ENCODE measurements around the gene MKX. TPM values are rescaled to one million over a fixed set of nuclear protein-coding genes. Genes with fewer than 3 reads are reported as not detected.

MKX gene
- total RNA-seq, 1 donor from 2014 or later: 3.9 TPM

- Histone ChIP-seq H3K9ac (ENCODE audit: low read length) (no peak overlapping the region), H3K36me3 (ENCODE audit: insufficient read depth, low read length) (no peaks in the 10 kb centered on the region)
These were observed 15.2 kb upstream of the MKX start for GRCh38 chr10:27760867-27761266.

GRCh38 chr10:27759483-27760272 is 14.1 kb upstream of the MKX start:
- no peak overlapping the region for H3K27ac Mint-ChIP-seq (ENCODE audit: unreplicated experiment)
- Histone ChIP-seq H3K4me2 (ENCODE audit: low read length) (no peak overlapping the region), H3K4me1 (ENCODE audit: insufficient read depth, low read length) (no peaks in the 10 kb centered on the region), H3K27ac (ENCODE audit: low read depth, low read length) (no peak overlapping the region), H3K4me3 (ENCODE audit: insufficient read depth, low read depth, low read length) (no peak overlapping the region), H3K36me3 (ENCODE audit: insufficient read depth, low read length) (no peaks in the 10 kb centered on the region), H2AFZ (ENCODE audit: low read depth, low read length) (no peak overlapping the region), H3K9me3 (ENCODE audit: insufficient read depth, low read depth, low read length) (no peaks in the 10 kb centered on the region), H3K9ac (ENCODE audit: low read length) (no peak overlapping the region), H3K79me2 (ENCODE audit: insufficient read depth, low read length) (no peaks in the 10 kb centered on the region), H3K27me3 (ENCODE audit: insufficient read depth, low read length) (peaks cover 2% of the 10 kb centered on the region), H4K20me1 (ENCODE audit: insufficient read depth, low read length) (no peaks in the 10 kb centered on the region)
- peaks cover 4% of the 10 kb centered on the region for H3K27me3 Mint-ChIP-seq (ENCODE audit: low read depth, unreplicated experiment)
- H3K9me3 Mint-ChIP-seq (ENCODE audit: unreplicated experiment): no peaks in the 10 kb centered on the region
- TF ChIP-seq EZH2 (IDR thresholded peaks at IDR 0.05; ENCODE audit: insufficient read depth, low read length) (no peak), CTCF (IDR thresholded peaks at IDR 0.05; ENCODE audit: insufficient read depth, low read depth, low read length) (peak; percentile 3)
- no peaks in the 10 kb centered on the region for H3K36me3 Mint-ChIP-seq (ENCODE audit: low read depth, unreplicated experiment)
- no peaks in the 10 kb centered on the region for H3K4me1 Mint-ChIP-seq (ENCODE audit: low read depth, unreplicated experiment)
- no peak overlapping the region for H3K4me3 Mint-ChIP-seq (ENCODE audit: unreplicated experiment)
- no peak for DNase-seq (ENCODE audit: low read depth)
- no peak for FAIRE-seq

More at GRCh38 chr10:27760867-27761266, 15.2 kb upstream of the MKX start:
- H4K20me1 ChIP-seq (ENCODE audit: insufficient read depth, low read length): no peaks in the 10 kb centered on the region
- TF ChIP-seq EZH2 (IDR thresholded peaks at IDR 0.05; ENCODE audit: insufficient read depth, low read length) (no peak), CTCF (IDR thresholded peaks at IDR 0.05; ENCODE audit: insufficient read depth, low read depth, low read length) (no peak)
- DNase-seq (ENCODE audit: low read depth) (no peak), FAIRE-seq (no peak)
- H3K79me2 ChIP-seq (ENCODE audit: insufficient read depth, low read length): no peaks in the 10 kb centered on the region
- no peaks in the 10 kb centered on the region for H3K27me3 ChIP-seq (ENCODE audit: insufficient read depth, low read length)
- H3K27ac Mint-ChIP-seq (ENCODE audit: unreplicated experiment): no peak overlapping the region
- no peak overlapping the region for H2AFZ ChIP-seq (ENCODE audit: low read depth, low read length)
- no peaks in the 10 kb centered on the region for H3K9me3 ChIP-seq (ENCODE audit: insufficient read depth, low read depth, low read length)
- H3K9me3 Mint-ChIP-seq (ENCODE audit: unreplicated experiment): no peaks in the 10 kb centered on the region
- H3K4me3 ChIP-seq (ENCODE audit: insufficient read depth, low read depth, low read length): no peak overlapping the region
- H3K27me3 Mint-ChIP-seq (ENCODE audit: low read depth, unreplicated experiment): no peaks in the 10 kb centered on the region
- no peaks in the 10 kb centered on the region for H3K36me3 Mint-ChIP-seq (ENCODE audit: low read depth, unreplicated experiment)
- H3K4me2 ChIP-seq (ENCODE audit: low read length): no peak overlapping the region
- H3K4me3 Mint-ChIP-seq (ENCODE audit: unreplicated experiment): no peak overlapping the region
- no peak overlapping the region for H3K27ac ChIP-seq (ENCODE audit: low read depth, low read length)
- no peaks in the 10 kb centered on the region for H3K4me1 ChIP-seq (ENCODE audit: insufficient read depth, low read length)
- H3K4me1 Mint-ChIP-seq (ENCODE audit: low read depth, unreplicated experiment): no peaks in the 10 kb centered on the region

GRCh38 chr10:27752673-27753237 is 7.1 kb upstream of the MKX start:
- H3K27ac ChIP-seq (ENCODE audit: low read depth, low read length): no peak overlapping the region
- no peaks in the 10 kb centered on the region for H3K9me3 Mint-ChIP-seq (ENCODE audit: unreplicated experiment)
- no peaks in the 10 kb centered on the region for H3K79me2 ChIP-seq (ENCODE audit: insufficient read depth, low read length)
- H3K9me3 ChIP-seq (ENCODE audit: insufficient read depth, low read depth, low read length): no peaks in the 10 kb centered on the region
- no peak overlapping the region for H3K4me3 ChIP-seq (ENCODE audit: insufficient read depth, low read depth, low read length)
- no peaks in the 10 kb centered on the region for H4K20me1 ChIP-seq (ENCODE audit: insufficient read depth, low read length)
- no peaks in the 10 kb centered on the region for H3K36me3 ChIP-seq (ENCODE audit: insufficient read depth, low read length)
- DNase-seq (ENCODE audit: low read depth): no peak
- TF ChIP-seq CTCF (IDR thresholded peaks at IDR 0.05; ENCODE audit: insufficient read depth, low read depth, low read length) (no peak), EZH2 (IDR thresholded peaks at IDR 0.05; ENCODE audit: insufficient read depth, low read length) (no peak)
- H3K27me3 Mint-ChIP-seq (ENCODE audit: low read depth, unreplicated experiment): peaks cover 35% of the 10 kb centered on the region
- no peaks in the 10 kb centered on the region for H3K4me1 ChIP-seq (ENCODE audit: insufficient read depth, low read length)
- no peak overlapping the region for H3K9ac ChIP-seq (ENCODE audit: low read length)
- no peak overlapping the region for H2AFZ ChIP-seq (ENCODE audit: low read depth, low read length)
- no peaks in the 10 kb centered on the region for H3K36me3 Mint-ChIP-seq (ENCODE audit: low read depth, unreplicated experiment)
- no peak overlapping the region for H3K4me2 ChIP-seq (ENCODE audit: low read length)
- H3K4me3 Mint-ChIP-seq (ENCODE audit: unreplicated experiment): no peak overlapping the region
- no peaks in the 10 kb centered on the region for H3K4me1 Mint-ChIP-seq (ENCODE audit: low read depth, unreplicated experiment)
- H3K27ac Mint-ChIP-seq (ENCODE audit: unreplicated experiment): no peak overlapping the region
- H3K27me3 ChIP-seq (ENCODE audit: insufficient read depth, low read length): peaks cover 20% of the 10 kb centered on the region
- FAIRE-seq: no peak
